ENCODE results near the gene PTPN1. TPM values are rescaled to one million over a fixed set of nuclear protein-coding genes. Genes with fewer than 3 reads are reported as not detected.

Gene PTPN1
- total RNA-seq, 3 donors from 2014 or later (not counting 1 experiment from before 2014, with no cell fraction given) = 52.9 to 64.5 (median 58.3) TPM

DNA sequence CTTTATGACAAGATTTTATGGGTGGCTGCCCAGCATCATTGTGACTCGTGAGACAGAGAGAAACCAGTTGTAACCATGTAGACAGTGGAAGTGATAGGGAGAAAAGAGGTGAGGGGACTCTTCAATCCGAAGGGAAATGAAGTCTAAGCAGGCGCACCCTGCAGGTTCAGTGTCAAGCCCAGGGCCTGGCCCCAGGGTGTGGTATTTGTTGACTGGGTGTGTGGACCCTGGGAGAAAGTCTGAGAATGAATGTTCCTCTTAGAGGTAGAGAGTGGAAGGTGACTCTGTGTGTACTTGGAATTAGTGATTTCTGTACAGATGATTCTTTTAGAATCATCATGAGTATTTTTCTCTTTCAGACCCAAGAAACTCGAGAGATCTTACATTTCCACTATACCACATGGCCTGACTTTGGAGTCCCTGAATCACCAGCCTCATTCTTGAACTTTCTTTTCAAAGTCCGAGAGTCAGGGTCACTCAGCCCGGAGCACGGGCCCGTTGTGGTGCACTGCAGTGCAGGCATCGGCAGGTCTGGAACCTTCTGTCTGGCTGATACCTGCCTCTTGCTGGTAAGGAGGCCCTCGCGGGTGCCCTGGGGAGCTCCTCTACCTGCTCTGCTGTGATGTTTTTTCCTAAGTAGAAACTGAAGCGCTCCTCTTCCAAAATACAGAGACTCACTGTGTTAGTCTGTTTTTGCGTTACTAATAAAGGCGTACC is 68.0 kb downstream of the PTPN1 start:
- Histone ChIP-seq H3K4me1 (ENCODE audit: control insufficient read depth, insufficient read depth, low read length) (no peaks in the 10 kb centered on the region), H3K9me3 (ENCODE audit: control insufficient read depth, insufficient read depth, low read length) (no peaks in the 10 kb centered on the region), H3K27me3 (ENCODE audit: control insufficient read depth, insufficient read depth, low read length) (no peaks in the 10 kb centered on the region), H3K36me3 (ENCODE audit: control insufficient read depth, insufficient read depth, low read length) (peaks cover 78% of the 10 kb centered on the region), H3K4me3 (ENCODE audit: low read length) (no peak overlapping the region), H3K27ac (ENCODE audit: low read length) (no peak overlapping the region)
- Mint-ChIP-seq H3K27me3 (ENCODE audit: low read depth in 2 of 2) (no peaks in the 10 kb centered on the region), H3K9me3 (no peaks in the 10 kb centered on the region), H3K4me1 (peaks cover 0 to 24% of the 10 kb centered on the region in 2 donors), H3K36me3 (peaks cover 7% of the 10 kb centered on the region), H3K4me3 (no peak overlapping the region), H3K27ac (no peak overlapping the region)
- no peak for TF ChIP-seq CTCF (IDR thresholded peaks at IDR 0.05)
- 94% methylated on average over 14 of the region's 14 CpGs for WGBS (ENCODE audit: insufficient coverage)
- DNase-seq = no peak
- intact Hi-C loops (cut with micrococcal nuclease) = no loop called here
- ATAC-seq = no peak

GRCh38 chr20:50578778-50579165 is 68.6 kb downstream of the PTPN1 start:
- no peak overlapping the region for H3K4me3 ChIP-seq (ENCODE audit: low read length)
- 82% methylated on average over 5 of the region's 5 CpGs for WGBS (ENCODE audit: insufficient coverage)
- Mint-ChIP-seq H3K4me1 (peaks cover 0 to 21% of the 10 kb centered on the region in 2 donors), H3K27ac (no peak overlapping the region), H3K27me3 (ENCODE audit: low read depth in 2 of 2) (no peaks in the 10 kb centered on the region), H3K4me3 (no peak overlapping the region), H3K36me3 (peaks cover 7% of the 10 kb centered on the region), H3K9me3 (no peaks in the 10 kb centered on the region)
- intact Hi-C loops (cut with micrococcal nuclease) = no loop called here
- H3K9me3 ChIP-seq (ENCODE audit: control insufficient read depth, insufficient read depth, low read length) = no peaks in the 10 kb centered on the region
- H3K36me3 ChIP-seq (ENCODE audit: control insufficient read depth, insufficient read depth, low read length) = peaks cover 83% of the 10 kb centered on the region
- H3K27ac ChIP-seq (ENCODE audit: low read length) = no peak overlapping the region
- H3K27me3 ChIP-seq (ENCODE audit: control insufficient read depth, insufficient read depth, low read length) = no peaks in the 10 kb centered on the region
- H3K4me1 ChIP-seq (ENCODE audit: control insufficient read depth, insufficient read depth, low read length) = no peaks in the 10 kb centered on the region
- no peak for DNase-seq
- ATAC-seq = no peak
- no peak for TF ChIP-seq CTCF (IDR thresholded peaks at IDR 0.05)

DNA sequence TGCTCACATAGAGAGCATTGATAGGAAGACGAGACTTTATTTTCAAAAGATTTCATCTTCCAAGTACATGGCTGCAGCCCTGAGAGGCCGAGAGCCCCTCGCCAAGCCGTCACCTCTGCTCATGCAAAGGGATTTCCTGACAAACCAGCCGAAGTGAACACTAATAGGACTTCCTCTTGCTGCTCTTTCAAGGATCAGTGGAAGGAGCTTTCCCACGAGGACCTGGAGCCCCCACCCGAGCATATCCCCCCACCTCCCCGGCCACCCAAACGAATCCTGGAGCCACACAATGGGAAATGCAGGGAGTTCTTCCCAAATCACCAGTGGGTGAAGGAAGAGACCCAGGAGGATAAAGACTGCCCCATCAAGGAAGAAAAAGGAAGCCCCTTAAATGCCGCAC is 69.3 kb downstream of the PTPN1 start:
- peaks cover 0 to 18% of the 10 kb centered on the region in 2 donors for H3K4me1 Mint-ChIP-seq
- H3K9me3 Mint-ChIP-seq = no peaks in the 10 kb centered on the region
- no peak overlapping the region for H3K4me3 Mint-ChIP-seq
- TF ChIP-seq CTCF (IDR thresholded peaks at IDR 0.05) = no peak
- H3K27ac Mint-ChIP-seq = no peak overlapping the region
- H3K36me3 Mint-ChIP-seq = peaks cover 7% of the 10 kb centered on the region
- no peaks in the 10 kb centered on the region for H3K27me3 ChIP-seq (ENCODE audit: control insufficient read depth, insufficient read depth, low read length)
- H3K27ac ChIP-seq (ENCODE audit: low read length) = no peak overlapping the region
- no peaks in the 10 kb centered on the region for H3K9me3 ChIP-seq (ENCODE audit: control insufficient read depth, insufficient read depth, low read length)
- H3K27me3 Mint-ChIP-seq (ENCODE audit: low read depth in 2 of 2) = no peaks in the 10 kb centered on the region
- DNase-seq = no peak
- H3K4me3 ChIP-seq (ENCODE audit: low read length) = no peak overlapping the region
- ATAC-seq = no peak
- no peaks in the 10 kb centered on the region for H3K4me1 ChIP-seq (ENCODE audit: control insufficient read depth, insufficient read depth, low read length)
- 82% methylated on average over 8 of the region's 10 CpGs for WGBS (ENCODE audit: insufficient coverage)
- H3K36me3 ChIP-seq (ENCODE audit: control insufficient read depth, insufficient read depth, low read length) = peaks cover 83% of the 10 kb centered on the region
- intact Hi-C loops (cut with micrococcal nuclease) = no loop called here

All from natural killer cell (primary cell).